Spinal cord (tissue), 10 donors: Measurements from ENCODE around the gene SEC22C. TPM values are rescaled to one million over a fixed set of nuclear protein-coding genes. Genes with fewer than 3 reads are reported as not detected.
"Not testable (repeated sequence)": the region's sequence is repeated elsewhere in the genome, so short reads cannot be mapped to it uniquely, and the experiment has no call there.

Experiments used
- DNase-seq, 6 donors: peaks; one replicate each; pipeline versions ENCODE4 v3.0.0 to v3.0.0-alpha.2; 2013 to 2015; ENCODE audit warnings: low spot score in 6 of 6, low read depth in 4 of 6
- H3K27ac ChIP-seq: one replicate; pipeline ENCODE4 v1.5.1; 2013; ENCODE audit warnings: low read depth, low read length, control low read depth
- H3K27me3 ChIP-seq: one replicate; pipeline ENCODE4 v1.6.1; 2013; ENCODE audit warnings: low read length; ENCODE audit not compliant: control insufficient read depth, insufficient read depth
- H3K36me3 ChIP-seq: one replicate; pipeline ENCODE4 v1.6.1; 2013; ENCODE audit warnings: low read length; ENCODE audit not compliant: control insufficient read depth, insufficient read depth
- H3K4me1 ChIP-seq: one replicate; pipeline ENCODE4 v1.6.1; 2013; ENCODE audit warnings: low read length; ENCODE audit not compliant: control insufficient read depth, insufficient read depth
- H3K4me3 ChIP-seq: one replicate; pipeline ENCODE4 v1.5.1; 2013; ENCODE audit warnings: low read depth, low read length, control low read depth
- H3K9me3 ChIP-seq: one replicate; pipeline ENCODE4 v1.6.1; 2013; ENCODE audit warnings: low read length; ENCODE audit not compliant: control insufficient read depth, insufficient read depth
- WGBS: methylation state at CpG from one replicate; pipeline ENCODE4 v1.1.5; 2013; ENCODE audit warnings: missing lambda C conversion rate; ENCODE audit not compliant: insufficient coverage; 5-methylcytosine and 5-hydroxymethylcytosine counted together
- polyA plus RNA-seq, 2 donors: library from polyadenylated mRNA; unstranded; fragments of 120-200 nt; gene quantifications; one replicate each; pipeline ENCODE4 v1.2.1, GENCODE V29; 2013; ENCODE audit not compliant: insufficient read length in 2 of 2
- total RNA-seq, 2 donors: library from RNA; depleted of rRNA in 1 of 2; stranded (reverse); fragments of 120-200 nt in 1 of 2; fragments of >200 nt in 1 of 2; gene quantifications; one replicate each; pipeline versions ENCODE4 v1.2.3 to v1.2.4, GENCODE V29; 2013 to 2014
- donor health status: healthy.

The SEC22C gene
- total and polyA plus RNA-seq, 4 donors = 40.4 to 67.4 (median 53.3) TPM

- peaks cover 4% of the 10 kb centered on the region for H3K36me3 ChIP-seq
- WGBS = 35% methylated on average over 2 of the region's 9 CpGs
- H3K4me3 ChIP-seq = peak overlapping the region; percentile 82
- peaks cover 6% of the 10 kb centered on the region for H3K4me1 ChIP-seq
- H3K27me3 ChIP-seq = no peaks in the 10 kb centered on the region
- peak overlapping the region; percentile 96 for H3K27ac ChIP-seq
- DNase-seq = no peak
- H3K9me3 ChIP-seq = no peaks in the 10 kb centered on the region
Measured at GRCh38 chr3:42601896-42602581, 20.3 kb upstream of the SEC22C start.

GRCh38 chr3:42600958-42601675, 19.4 kb upstream of the SEC22C start:
- Histone ChIP-seq H3K36me3 (peaks cover 4% of the 10 kb centered on the region), H3K27ac (peak overlapping the region; percentile 96), H3K4me3 (peak overlapping the region; percentile 82), H3K9me3 (no peaks in the 10 kb centered on the region), H3K4me1 (peaks cover 6% of the 10 kb centered on the region), H3K27me3 (no peaks in the 10 kb centered on the region)
- WGBS = 0% methylated on average over 6 of the region's 31 CpGs
- peak in 3 of 6 donors; percentile 45 to 85 (median 46) for DNase-seq

GRCh38 chr3:42600111-42600957, 18.6 kb upstream of the SEC22C start, which contains the start of gene NKTR:
TSS of gene NKTR (plus strand) at chr3:42600686. CDS start at chr3:42601007, 321 bp downstream.
- Histone ChIP-seq H3K36me3 (peaks cover 4% of the 10 kb centered on the region), H3K27ac (peak within 1 kb of the TSS; percentile 96), H3K4me3 (peak within 1 kb of the TSS; percentile 82), H3K9me3 (no peaks in the 10 kb centered on the region), H3K4me1 (peaks cover 6% of the 10 kb centered on the region), H3K27me3 (no peaks in the 10 kb centered on the region)
- WGBS = 0% methylated on average over 67 of the region's 76 CpGs
- peak; percentile 98 to 100 (median 98) for DNase-seq

GRCh38 chr3:42597098-42597497, 15.3 kb upstream of the SEC22C start:
- H3K9me3 ChIP-seq, H3K27me3 ChIP-seq, H3K27ac ChIP-seq, H3K36me3 ChIP-seq, DNase-seq, H3K4me3 ChIP-seq, H3K4me1 ChIP-seq: not testable (repeated sequence)
- WGBS = 100% methylated on average over 3 of the region's 7 CpGs

- Histone ChIP-seq H3K9me3 (no peaks in the 10 kb centered on the region), H3K4me3 (no peak overlapping the region), H3K36me3 (no peaks in the 10 kb centered on the region), H3K27ac (no peak overlapping the region), H3K27me3 (no peaks in the 10 kb centered on the region), H3K4me1 (peaks cover 14% of the 10 kb centered on the region)
- WGBS = no CpG with 5 or more reads among the region's 4 CpGs
- DNase-seq = no peak
Measured at GRCh38 chr3:42595682-42596081, 13.9 kb upstream of the SEC22C start.

- peaks cover 15% of the 10 kb centered on the region for H3K4me1 ChIP-seq
- DNase-seq = no peak
- H3K4me3 ChIP-seq = no peak overlapping the region
- no peaks in the 10 kb centered on the region for H3K27me3 ChIP-seq
- H3K27ac ChIP-seq = no peak overlapping the region
- no peaks in the 10 kb centered on the region for H3K9me3 ChIP-seq
- WGBS = 100% methylated on average over 1 of the region's 1 CpG
- H3K36me3 ChIP-seq = no peaks in the 10 kb centered on the region
Measured at GRCh38 chr3:42593635-42594034, 11.9 kb upstream of the SEC22C start.

GRCh38 chr3:42591811-42592210, 10.0 kb upstream of the SEC22C start:
- WGBS = 90% methylated on average over 2 of the region's 4 CpGs
- Histone ChIP-seq H3K4me1 (peaks cover 15% of the 10 kb centered on the region), H3K4me3 (peak overlapping the region; percentile 56), H3K36me3 (no peaks in the 10 kb centered on the region), H3K27me3 (no peaks in the 10 kb centered on the region), H3K9me3 (no peaks in the 10 kb centered on the region), H3K27ac (no peak overlapping the region)
- DNase-seq = no peak

- 5% methylated on average over 31 of the region's 44 CpGs for WGBS
- Histone ChIP-seq H3K27ac (peak overlapping the region; percentile 44), H3K36me3 (no peaks in the 10 kb centered on the region), H3K9me3 (no peaks in the 10 kb centered on the region), H3K4me3 (peak overlapping the region; percentile 56), H3K4me1 (peaks cover 15% of the 10 kb centered on the region), H3K27me3 (no peaks in the 10 kb centered on the region)
- peak in 2 of 6 donors; percentile 9 to 13 for DNase-seq
Measured at GRCh38 chr3:42590989-42591756, 9.4 kb upstream of the SEC22C start.
